Pancreas (tissue), 10 donors: Measurements from ENCODE around the gene ITPA. TPM values are rescaled to one million over a fixed set of nuclear protein-coding genes. Genes with fewer than 3 reads are reported as not detected.

Source experiments
- ATAC-seq, 4 donors: fragments of 200-7000 bp; cut with Tn5 transposase; one replicate each; pipeline versions ENCODE4 v1.8.0 to v1.9.1; 2020; ENCODE audit warnings: mild to moderate bottlenecking in 4 of 4, moderate library complexity in 4 of 4
- DNase-seq, 6 donors: peaks; one replicate each; pipeline ENCODE4 v3.0.0-alpha.2; 2020
- FAIRE-seq: peaks from 2 replicates; lab custom pipeline; 2012; peaks lifted over from hg19 to GRCh38; lab: Jason Lieb, UNC
- H3K27ac ChIP-seq, 4 donors: fragments of 200-600 bp; sonication (generic); 1 replicate in 3 of 4; 2 replicates in 1 of 4; pipeline versions ENCODE4 v1.5.0 to v1.8.0; 2020
- H3K27me3 ChIP-seq, 4 donors: fragments of 200-600 bp; one replicate each; pipeline ENCODE4 v1.8.0; 2021
- H3K36me3 ChIP-seq, 3 donors: fragments of 200-600 bp; sonication (generic) in 1 of 3; one replicate each; pipeline versions ENCODE4 v1.5.0 to v1.8.0; 2020 to 2021
- H3K4me1 ChIP-seq, 3 donors: fragments of 200-600 bp; one replicate each; pipeline ENCODE4 v1.8.0; 2021
- H3K4me3 ChIP-seq, 4 donors: fragments of 200-600 bp; sonication (generic) in 2 of 4; one replicate each; pipeline versions ENCODE4 v1.5.0 to v1.8.0; 2020 to 2021
- H3K9me3 ChIP-seq, 4 donors: fragments of 200-600 bp; one replicate each; pipeline ENCODE4 v1.8.0; 2021
- CTCF ChIP-seq, 4 donors: fragments of 200-600 bp; sonication (generic) in 3 of 4; IDR thresholded peaks; one replicate each; pipeline versions ENCODE4 v1.5.0 to v1.8.0; 2021; ENCODE audit warnings: antibody characterized with exemption in 4 of 4
- WGBS, 2 donors: extraction: QIAGEN DNeasy Blood & Tissue Kit; methylation state at CpG; one replicate each; pipeline ENCODE4 v1.1.7; 2013; 5-methylcytosine and 5-hydroxymethylcytosine counted together
- intact Hi-C, 3 donors: fragments of 100-400 bp; cut with DNase I; formaldehyde crosslinking; loops; one replicate each; pipeline versions ENCODE4 v1.11.1 to v1.14.2; 2022
- polyA plus RNA-seq, 2 donors: library from polyadenylated mRNA; stranded (reverse); fragments of 200-250 nt; gene quantifications; one replicate each; pipeline ENCODE4 v1.2.3, GENCODE V29; 2013
- total RNA-seq, 6 donors: library from RNA; stranded (reverse); fragmentation: NEBNext Ultra II Directional in 4 of 6; extraction: Animal tissue kit (Norgen Biotek cat#: 25700) in 4 of 6; gene quantifications; one replicate each; pipeline versions ENCODE4 v1.2.1 to v1.2.4, GENCODE V29; 2021 to 2023
- donor health status: healthy with polysubstance abuse.
- donor health status: DM: no; HTN: no; CAD: no; lungs with moderate emphysema.
- donor health status: DM: no; HTN: no; CAD: no.
- donor health status: control.
- donor health status: control.
- donor health status: Bipolar disorder and iron deficiency.
- donor health status: DM: yes; HTN: yes; CAD: no.
- donor health status: DM: no; HTN: no; CAD: no.
- donor health status: DM: no; HTN: no; CAD: no.
- donor health status: DM: yes; HTN: yes; CAD: no.

ITPA gene
- total and polyA plus RNA-seq, 8 donors = 14.2 to 111 (median 25.9) TPM

GRCh38 chr20:3239867-3240775 is 30.8 kb downstream of the ITPA start:
- intact Hi-C loops = no loop called here
- peak in 1 of 6 donors; percentile 62 for DNase-seq
- Histone ChIP-seq H3K4me3 (peak overlapping the region; percentile 43 to 86 (median 76)), H3K27me3 (peaks cover 0 to 8% (median 0%) of the 10 kb centered on the region in 4 donors), H3K27ac (no peak overlapping the region), H3K36me3 (no peaks in the 10 kb centered on the region), H3K4me1 (no peaks in the 10 kb centered on the region), H3K9me3 (no peaks in the 10 kb centered on the region)
- 24% methylated on average over 54 of the region's 54 CpGs for WGBS, 2 donors
- no peak for FAIRE-seq
- peak in 3 of 4 donors; percentile 6 to 27 (median 25) for ATAC-seq
- no peak for TF ChIP-seq CTCF (IDR thresholded peaks at IDR 0.05)

- H3K27me3 ChIP-seq = peaks cover 0 to 8% (median 0%) of the 10 kb centered on the region in 4 donors
- H3K36me3 ChIP-seq = no peaks in the 10 kb centered on the region
- DNase-seq (no peak), ATAC-seq (no peak), FAIRE-seq (no peak)
- no peaks in the 10 kb centered on the region for H3K4me1 ChIP-seq
- intact Hi-C loops = no loop called here
- 85 to 90% methylated on average over 15 of the region's 15 CpGs for WGBS, 2 donors
- no peak for TF ChIP-seq CTCF (IDR thresholded peaks at IDR 0.05)
- no peak overlapping the region for H3K27ac ChIP-seq
- H3K4me3 ChIP-seq = no peak overlapping the region
- H3K9me3 ChIP-seq = no peaks in the 10 kb centered on the region
These were observed 31.6 kb downstream of the ITPA start for GRCh38 chr20:3240776-3241363.

GRCh38 chr20:3242172-3242692 is 32.9 kb downstream of the ITPA start:
- DNase-seq (no peak), ATAC-seq (no peak), FAIRE-seq (no peak)
- 61 to 72% methylated on average over 6 of the region's 6 CpGs for WGBS, 2 donors
- TF ChIP-seq CTCF (IDR thresholded peaks at IDR 0.05) = no peak
- intact Hi-C loops = no loop called here
- Histone ChIP-seq H3K36me3 (no peaks in the 10 kb centered on the region), H3K27ac (no peak overlapping the region), H3K9me3 (no peaks in the 10 kb centered on the region), H3K4me3 (no peak overlapping the region), H3K4me1 (no peaks in the 10 kb centered on the region), H3K27me3 (peaks cover 0 to 8% (median 0%) of the 10 kb centered on the region in 4 donors)

GRCh38 chr20:3243718-3244358 is 34.5 kb downstream of the ITPA start:
- Histone ChIP-seq H3K4me1 (no peaks in the 10 kb centered on the region), H3K9me3 (no peaks in the 10 kb centered on the region), H3K27ac (no peak overlapping the region), H3K36me3 (no peaks in the 10 kb centered on the region), H3K27me3 (no peaks in the 10 kb centered on the region), H3K4me3 (no peak overlapping the region)
- ATAC-seq = no peak
- intact Hi-C loops = no loop called here
- peak in 1 of 6 donors; percentile 21 for DNase-seq
- no peak for FAIRE-seq
- TF ChIP-seq CTCF (IDR thresholded peaks at IDR 0.05) = no peak
- 66 to 67% methylated on average over 11 of the region's 11 CpGs for WGBS, 2 donors
